ENCODE results near the gene NEUROG1.

GRCh38 chr5:135534609-135535419, 950 bp downstream of the NEUROG1 start:
- no peak for TF ChIP-seq CTCF (IDR thresholded peaks at IDR 0.05)
- TF ChIP-seq POLR2A (IDR thresholded peaks at IDR 0.05), result no peak
- TF ChIP-seq EP300 (IDR thresholded peaks at IDR 0.05), result no peak

All from tibial nerve (tissue), 4 donors.